Adrenal gland (tissue), 12 donors: ENCODE measurements around the gene EIF4H. TPM values are rescaled to one million over a fixed set of nuclear protein-coding genes. Genes with fewer than 3 reads are reported as not detected.

Experiments used
- DNase-seq, 7 donors: peaks; one replicate each; pipeline ENCODE4 v3.0.0-alpha.2; 2019 to 2020
- H3K27ac ChIP-seq, 5 donors: fragments of 200-600 bp; sonication (generic) in 4 of 5; 1 replicate in 3 of 5; 2 replicates in 2 of 5; pipeline versions ENCODE4 v1.5.1 to v1.8.0; 2016 to 2020; ENCODE audit warnings: mild to moderate bottlenecking in 1 of 5
- H3K27me3 ChIP-seq: fragments of 200-600 bp; 2 replicates; pipeline ENCODE4 v1.8.0; 2021
- H3K36me3 ChIP-seq, 2 donors: fragments of 200-600 bp; replicated peaks in 1 of 2; 1 replicate in 1 of 2; 2 replicates in 1 of 2; pipeline versions ENCODE4 v1.5.1 to v1.8.0; 2018 to 2022
- H3K4me1 ChIP-seq, 2 donors: fragments of 200-600 bp; replicated peaks in 1 of 2; 1 replicate in 1 of 2; 2 replicates in 1 of 2; pipeline versions ENCODE4 v1.5.1 to v1.8.0; 2018 to 2021
- H3K4me3 ChIP-seq, 4 donors: fragments of 200-600 bp; sonication (generic) in 3 of 4; one replicate each; pipeline ENCODE4 v1.5.1; 2016 to 2018
- H3K9me3 ChIP-seq, 3 donors: fragments of 200-600 bp; sonication (generic) in 1 of 3; replicated peaks in 1 of 3; 1 replicate in 2 of 3; 2 replicates in 1 of 3; pipeline versions ENCODE4 v1.5.1 to v1.8.0; 2016 to 2021
- POLR2A ChIP-seq, 2 donors: fragments of 450-650 bp; IDR thresholded peaks; one replicate each; pipeline ENCODE4 v1.6.1; 2017; ENCODE audit warnings: antibody characterized with exemption in 2 of 2, mild to moderate bottlenecking in 2 of 2, moderate library complexity in 1 of 2
- WGBS, 4 donors: extraction: QIAGEN DNeasy Blood & Tissue Kit in 2 of 4; methylation state at CpG; one replicate each; pipeline versions ENCODE4 v1.1.5 to v1.1.7; 2013 to 2017; 5-methylcytosine and 5-hydroxymethylcytosine counted together
- intact Hi-C, 2 donors: fragments of 100-400 bp; cut with DNase I; formaldehyde crosslinking; loops; one replicate each; pipeline versions ENCODE4 v1.14.1 to v1.15.0; 2022 to 2023
- polyA plus RNA-seq, 3 donors: library from polyadenylated mRNA; stranded (reverse); fragments of 200-250 nt in 2 of 3; fragments of 350-450 nt in 1 of 3; fragmentation: Illumina TruSeq in 1 of 3; extraction: RNeasy Lipid Tissue Mini Kit (QIAGEN cat#74804) in 1 of 3; gene quantifications; one replicate each; pipeline ENCODE4 v1.2.3, GENCODE V29; 2013 to 2014
- total RNA-seq, 9 donors: library from RNA; depleted of rRNA in 4 of 9; stranded (reverse); fragments of >200 nt in 4 of 9; fragments of 120-200 nt in 1 of 9; fragmentation: NEBNext Ultra II Directional in 1 of 9; extraction: Animal tissue kit (Norgen Biotek cat#: 25700) in 1 of 9; gene quantifications; one replicate each; pipeline versions ENCODE4 v1.1.0 to v1.2.4, GENCODE V29; 2013 to 2023
- TF ChIP-seq, protein P1 (sequence below), 6 experiments: fragments of 450-650 bp in 4 of 6; fragments of 200-600 bp in 2 of 6; sonication (generic) in 1 of 6; IDR thresholded peaks; 1 replicate in 5 of 6; 2 replicates in 1 of 6; pipeline versions ENCODE4 v1.5.1 to v1.8.0; 2016 to 2021; ENCODE audit warnings: antibody characterized with exemption in 6 of 6, mild to moderate bottlenecking in 2 of 6, moderate library complexity in 1 of 6
- donor health status: healthy with polysubstance abuse.
- donor health status: Bipolar disorder and iron deficiency.
- donor health status: DM: yes; HTN: yes; CAD: no.
- donor health status: DM: no; HTN: no; CAD: no.
- donor health status: DM: no; HTN: no; CAD: no.
- donor health status: DM: yes; HTN: yes; CAD: no.

EIF4H gene
- total and polyA plus RNA-seq, 12 donors, result 108 to 364 (median 252) TPM

DNA sequence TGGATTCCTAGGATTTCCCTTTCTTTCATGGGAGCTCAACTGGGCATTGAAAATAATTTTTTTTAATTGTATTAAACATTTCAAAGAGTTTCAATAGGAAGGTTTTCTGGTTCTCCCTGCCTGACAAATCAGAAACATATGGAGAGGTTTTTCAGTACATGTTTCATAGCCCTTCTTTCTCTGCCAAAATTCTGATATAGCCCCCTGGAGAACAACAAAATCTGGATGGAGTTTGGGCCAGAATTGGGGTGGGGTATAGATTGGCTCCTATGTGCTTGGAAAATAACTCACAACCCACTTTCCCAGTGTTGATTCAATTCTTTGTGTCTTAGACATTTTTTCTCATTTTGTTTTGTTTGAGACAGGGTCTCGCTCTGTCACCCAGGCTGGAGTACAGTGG, 24.6 kb upstream of the EIF4H start:
- H3K4me1 ChIP-seq, result no peaks in the 10 kb centered on the region
- WGBS, 4 donors, result 91 to 100% (median 97%) methylated on average over 1 of the region's 1 CpG
- H3K36me3 ChIP-seq, result no peaks in the 10 kb centered on the region
- DNase-seq, result no peak
- H3K27ac ChIP-seq, result no peak overlapping the region
- H3K9me3 ChIP-seq, result no peaks in the 10 kb centered on the region
- intact Hi-C loops, result no loop called here
- TF ChIP-seq, protein P1, sequence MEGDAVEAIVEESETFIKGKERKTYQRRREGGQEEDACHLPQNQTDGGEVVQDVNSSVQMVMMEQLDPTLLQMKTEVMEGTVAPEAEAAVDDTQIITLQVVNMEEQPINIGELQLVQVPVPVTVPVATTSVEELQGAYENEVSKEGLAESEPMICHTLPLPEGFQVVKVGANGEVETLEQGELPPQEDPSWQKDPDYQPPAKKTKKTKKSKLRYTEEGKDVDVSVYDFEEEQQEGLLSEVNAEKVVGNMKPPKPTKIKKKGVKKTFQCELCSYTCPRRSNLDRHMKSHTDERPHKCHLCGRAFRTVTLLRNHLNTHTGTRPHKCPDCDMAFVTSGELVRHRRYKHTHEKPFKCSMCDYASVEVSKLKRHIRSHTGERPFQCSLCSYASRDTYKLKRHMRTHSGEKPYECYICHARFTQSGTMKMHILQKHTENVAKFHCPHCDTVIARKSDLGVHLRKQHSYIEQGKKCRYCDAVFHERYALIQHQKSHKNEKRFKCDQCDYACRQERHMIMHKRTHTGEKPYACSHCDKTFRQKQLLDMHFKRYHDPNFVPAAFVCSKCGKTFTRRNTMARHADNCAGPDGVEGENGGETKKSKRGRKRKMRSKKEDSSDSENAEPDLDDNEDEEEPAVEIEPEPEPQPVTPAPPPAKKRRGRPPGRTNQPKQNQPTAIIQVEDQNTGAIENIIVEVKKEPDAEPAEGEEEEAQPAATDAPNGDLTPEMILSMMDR (IDR thresholded peaks at IDR 0.05), result no peak
- no peak for TF ChIP-seq POLR2A (IDR thresholded peaks at IDR 0.05)
- H3K4me3 ChIP-seq, result no peak overlapping the region
- no peaks in the 10 kb centered on the region for H3K27me3 ChIP-seq

DNA sequence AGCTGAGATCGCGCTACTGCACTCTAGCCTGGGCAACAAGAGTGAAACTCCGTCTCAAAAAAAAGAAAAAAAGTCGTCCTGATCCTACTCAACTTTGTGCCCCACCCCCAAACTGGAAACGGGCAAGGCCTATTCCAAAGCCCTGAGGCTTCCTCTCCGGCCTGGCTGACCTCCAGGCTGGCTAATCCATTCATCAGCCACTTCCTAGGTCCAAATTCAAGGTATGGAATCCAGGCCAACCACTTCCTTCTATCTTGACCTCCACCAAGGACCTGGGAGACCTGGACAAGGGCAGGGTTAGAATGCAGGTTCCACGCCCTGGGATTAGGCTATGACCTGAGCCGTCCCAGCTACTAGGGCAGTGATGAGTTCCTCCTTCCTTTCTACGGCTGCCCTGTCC, 20.4 kb upstream of the EIF4H start:
- TF ChIP-seq, protein P1 (IDR thresholded peaks at IDR 0.05), result no peak
- TF ChIP-seq POLR2A (IDR thresholded peaks at IDR 0.05), result no peak
- H3K4me1 ChIP-seq, result no peaks in the 10 kb centered on the region
- H3K27ac ChIP-seq, result no peak overlapping the region
- H3K27me3 ChIP-seq, result no peaks in the 10 kb centered on the region
- WGBS, 4 donors, result 76 to 82% (median 79%) methylated on average over 9 of the region's 9 CpGs
- no peaks in the 10 kb centered on the region for H3K9me3 ChIP-seq
- no peak overlapping the region for H3K4me3 ChIP-seq
- intact Hi-C loops, result no loop called here
- H3K36me3 ChIP-seq, result no peaks in the 10 kb centered on the region
- DNase-seq, result no peak

DNA sequence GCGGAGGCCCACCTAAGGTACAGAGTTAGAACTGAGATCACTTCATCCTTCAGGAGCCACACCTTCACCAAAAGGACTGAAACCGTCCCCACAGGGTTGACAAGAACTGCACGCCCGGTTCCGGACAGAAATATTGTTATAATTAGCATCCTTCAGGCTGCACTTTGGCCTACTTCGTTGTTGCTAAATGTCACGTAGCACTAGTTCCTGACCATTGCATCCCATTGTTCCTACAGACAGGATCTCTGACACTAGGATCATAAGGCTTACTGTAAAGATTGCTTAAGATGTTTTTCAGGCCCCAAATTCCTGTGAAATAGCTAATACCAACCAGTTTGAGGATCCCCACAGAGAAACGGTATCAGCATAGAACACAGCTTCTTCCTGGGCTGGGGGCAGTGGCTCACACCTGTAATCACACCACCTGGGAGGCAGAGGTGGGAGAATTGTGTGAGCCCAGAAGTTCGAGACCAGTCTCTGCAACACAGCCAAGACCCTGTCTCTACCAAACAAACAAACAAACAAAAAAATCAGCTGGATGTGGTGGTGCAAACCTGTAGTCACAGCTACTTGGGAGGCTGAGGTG, 18.3 kb upstream of the EIF4H start:
- Histone ChIP-seq H3K4me1 (peaks cover 0 to 3% of the 10 kb centered on the region in 2 donors), H3K27ac (no peak overlapping the region), H3K27me3 (no peaks in the 10 kb centered on the region), H3K4me3 (no peak overlapping the region), H3K9me3 (no peaks in the 10 kb centered on the region), H3K36me3 (no peaks in the 10 kb centered on the region)
- 77 to 90% (median 85%) methylated on average over 9 of the region's 9 CpGs for WGBS, 4 donors
- TF ChIP-seq, protein P1 (IDR thresholded peaks at IDR 0.05), result no peak
- TF ChIP-seq POLR2A (IDR thresholded peaks at IDR 0.05), result no peak
- intact Hi-C loops, result no loop called here
- no peak for DNase-seq

- Histone ChIP-seq H3K27me3 (no peaks in the 10 kb centered on the region), H3K36me3 (no peaks in the 10 kb centered on the region), H3K27ac (no peak overlapping the region), H3K9me3 (no peaks in the 10 kb centered on the region), H3K4me3 (no peak overlapping the region), H3K4me1 (peaks cover 0 to 3% of the 10 kb centered on the region in 2 donors)
- TF ChIP-seq, protein P1 (IDR thresholded peaks at IDR 0.05), result no peak
- TF ChIP-seq POLR2A (IDR thresholded peaks at IDR 0.05), result no peak
- WGBS, 4 donors, result 94 to 98% (median 96%) methylated on average over 9 of the region's 9 CpGs
- DNase-seq, result no peak
- intact Hi-C loops, result no loop called here
Measured at GRCh38 chr7:74157605-74158004, 16.6 kb upstream of the EIF4H start.
